Fibroblast of mammary gland (primary cell): ENCODE measurements around the gene RALGAPB.

Experiments
- DNase-seq: peaks from one replicate; pipeline ENCODE4 v3.0.0-alpha.2; 2010; ENCODE audit warnings: low read depth
- H3K4me3 ChIP-seq: 2 replicates; pipeline ENCODE4 v1.5.1; 2011; ENCODE audit warnings: low read depth, mild to moderate bottlenecking, low read length, moderate library complexity; ENCODE audit not compliant: control insufficient read depth
- CTCF ChIP-seq: conservative IDR thresholded peaks from 2 replicates; pipeline ENCODE4 v1.5.1; 2011; ENCODE audit warnings: low read depth, low read length, inconsistent platforms; ENCODE audit not compliant: control insufficient read depth, insufficient read depth

Gene RALGAPB

GRCh38 chr20:38600057-38600456 is 127.4 kb downstream of the RALGAPB start:
- no peak for TF ChIP-seq CTCF
- DNase-seq, result no peak
- H3K4me3 ChIP-seq, result no peak overlapping the region

DNA sequence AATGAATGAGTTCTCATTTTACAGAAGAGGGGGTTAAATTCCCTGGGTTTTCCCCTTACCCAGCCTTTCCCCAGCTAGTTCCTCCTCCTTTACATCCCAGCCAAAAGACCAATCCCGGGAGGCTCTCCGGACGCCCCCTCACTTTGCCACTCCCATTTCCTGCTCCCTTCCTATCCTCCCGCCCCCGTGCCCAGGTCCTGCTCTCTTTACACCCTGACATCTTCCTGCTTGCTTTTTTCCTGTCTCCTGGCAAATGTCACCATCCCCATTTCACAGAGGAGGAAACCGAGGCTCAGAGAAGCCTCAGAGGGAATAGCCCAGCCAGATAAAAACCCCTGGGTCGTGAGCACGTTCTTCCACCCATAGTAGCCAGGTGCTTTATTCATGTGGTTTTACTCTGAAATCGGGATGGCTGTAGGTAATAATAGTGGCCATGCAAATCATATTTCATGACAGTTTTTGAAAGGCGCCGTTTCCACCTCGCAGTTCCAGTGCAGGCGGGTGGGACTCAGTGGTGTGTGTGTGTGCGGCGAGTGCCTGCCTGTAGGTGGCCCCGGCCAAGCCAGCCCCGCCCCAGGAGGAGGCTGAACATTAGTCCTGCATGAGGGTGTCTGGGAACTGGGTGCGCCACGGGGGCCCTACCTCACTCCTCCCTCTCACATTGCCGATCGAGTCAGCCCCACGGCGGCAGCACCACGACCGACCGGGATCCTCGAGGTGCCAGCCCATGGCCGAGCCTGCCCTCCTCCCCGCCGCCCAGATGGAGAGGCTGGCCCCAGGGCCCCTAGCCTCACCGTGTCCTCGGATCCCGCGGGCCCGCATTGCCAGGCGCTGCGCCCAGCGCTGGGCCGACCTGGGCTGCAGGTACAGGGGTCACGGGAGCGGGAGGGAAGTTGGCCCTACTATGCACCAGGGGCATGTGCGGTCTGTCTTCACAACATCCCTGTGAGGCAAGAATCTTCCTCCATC is 128.9 kb downstream of the RALGAPB start, which contains the start of gene ARHGAP40:
TSS of gene ARHGAP40 (plus strand) at position 594 of the 969 bp plus-strand sequence.
- peak; percentile 13 for TF ChIP-seq CTCF
- H3K4me3 ChIP-seq, result peak within 1 kb of the TSS; percentile 31
- peak; percentile 14 for DNase-seq

DNA sequence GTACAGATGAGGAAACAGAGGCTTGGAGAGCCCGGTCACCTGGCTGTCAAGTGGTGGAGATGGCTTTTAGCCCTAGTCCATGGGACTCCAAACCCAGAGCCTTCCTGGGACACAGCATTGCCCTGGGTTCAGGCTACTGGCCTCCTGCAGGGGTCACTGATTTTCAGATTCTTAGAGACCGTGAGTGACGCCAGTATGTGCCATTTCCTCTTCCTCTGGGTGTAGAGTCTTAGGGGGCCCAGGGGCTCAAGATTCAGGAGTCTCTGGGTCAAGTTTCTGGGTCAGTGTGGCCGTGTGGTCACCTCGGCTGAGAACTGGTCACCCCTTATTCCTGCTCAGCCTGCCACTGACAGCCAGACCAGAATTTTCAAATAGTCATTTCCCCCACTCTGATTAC is 129.5 kb downstream of the RALGAPB start:
- no peak overlapping the region for H3K4me3 ChIP-seq
- TF ChIP-seq CTCF, result no peak

DNA sequence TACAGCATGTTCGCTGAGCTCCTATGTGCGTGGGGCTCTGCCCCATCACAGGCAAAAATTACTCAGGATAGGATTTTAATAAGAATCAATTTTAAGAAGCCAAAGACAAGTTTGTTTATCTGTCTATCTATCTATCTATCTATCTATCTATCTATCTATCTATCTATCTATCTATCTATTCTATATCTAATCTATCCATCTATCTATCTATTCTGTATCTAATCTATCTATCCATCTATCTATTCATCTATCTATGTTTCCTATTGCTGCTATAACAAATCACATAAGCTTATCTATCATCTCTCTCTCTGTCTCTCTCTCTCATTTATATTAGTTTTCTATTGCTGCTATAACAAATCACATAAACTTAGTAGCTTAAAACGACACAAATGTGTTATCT is 130.6 kb downstream of the RALGAPB start:
- TF ChIP-seq CTCF, result no peak
- H3K4me3 ChIP-seq, result no peak overlapping the region

More for the DNA sequence above, 129.5 kb downstream of the RALGAPB start:
- no peak for DNase-seq

DNA sequence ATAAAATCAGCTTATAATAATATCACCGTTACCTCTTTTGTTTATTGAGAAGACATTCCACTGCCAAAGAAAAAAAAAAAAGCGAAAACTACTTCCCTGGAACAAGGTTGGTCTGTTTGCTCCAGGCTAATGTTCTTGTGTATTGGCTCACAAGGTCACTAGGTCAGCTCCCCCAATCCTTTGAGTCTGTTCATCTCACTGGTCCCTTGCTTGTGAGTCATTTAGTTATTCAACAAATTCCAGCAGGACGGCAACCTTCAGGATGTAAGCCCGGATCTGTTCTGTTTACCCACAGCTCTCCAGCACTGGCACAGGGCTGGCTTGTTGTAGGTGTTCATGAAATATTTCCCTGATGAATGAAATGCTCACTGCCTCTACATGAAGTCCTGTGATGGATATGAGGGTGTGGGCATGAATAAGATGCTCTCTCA is 132.2 kb downstream of the RALGAPB start:
- no peak for TF ChIP-seq CTCF
- DNase-seq, result peak; percentile 44

More for the DNA sequence above, 130.6 kb downstream of the RALGAPB start:
- DNase-seq, result no peak

GRCh38 chr20:38607351-38607750 is 134.7 kb downstream of the RALGAPB start:
- no peak for DNase-seq
- no peak overlapping the region for H3K4me3 ChIP-seq
- TF ChIP-seq CTCF, result no peak

More for the DNA sequence above, 132.2 kb downstream of the RALGAPB start:
- H3K4me3 ChIP-seq, result no peak overlapping the region
